H1 (cell line): ENCODE results near the gene ZNF536. TPM values are rescaled to one million over a fixed set of nuclear protein-coding genes. Genes with fewer than 3 reads are reported as not detected.

Source experiments
- CTCF ChIA-PET: fragments of 300-600 bp; sonication (Branson Sonifier 250); formaldehyde crosslinking; loops from one replicate; lab custom pipeline; 2021; ENCODE audit not compliant: partially characterized antibody; lab: Charles Lee
- POLR2A ChIA-PET: fragments of 300-600 bp; sonication (Branson Sonifier 250); formaldehyde crosslinking; loops from one replicate; lab custom pipeline; 2021; ENCODE audit warnings: inconsistent platforms; ENCODE audit not compliant: partially characterized antibody; lab: Charles Lee
- DNase-seq, 2 experiments: peaks; one replicate each; pipeline versions ENCODE4 v3.0.0 to v3.0.0-alpha.2; 2010 to 2022; ENCODE audit warnings: low spot score in 2 of 2, low read depth in 1 of 2, mixed read lengths in 1 of 2
- FAIRE-seq: peaks from 2 replicates; lab custom pipeline; 2011; peaks lifted over from hg19 to GRCh38; lab: Jason Lieb, UNC
- H2AFZ ChIP-seq: 2 replicates; pipeline ENCODE4 v1.8.1; 2012; ENCODE audit warnings: low read length, inconsistent platforms
- H2AK5ac ChIP-seq: 2 replicates; pipeline ENCODE4 v1.6.1; 2013; ENCODE audit warnings: low read depth, low read length
- H2BK120ac ChIP-seq: replicated peaks from 2 replicates; pipeline ENCODE3; 2013; ENCODE audit warnings: low read depth, low read length, inconsistent platforms
- H2BK12ac ChIP-seq: 2 replicates; pipeline ENCODE4 v1.6.1; 2013; ENCODE audit warnings: low read depth, low read length
- H2BK15ac ChIP-seq: 2 replicates; pipeline ENCODE4 v1.6.1; 2013; ENCODE audit warnings: low read length
- H2BK20ac ChIP-seq: 2 replicates; pipeline ENCODE4 v1.6.1; 2013; ENCODE audit warnings: low read length
- H2BK5ac ChIP-seq: 2 replicates; pipeline ENCODE4 v1.6.1; 2013; ENCODE audit warnings: low read depth, low read length
- H3K14ac ChIP-seq: 2 replicates; pipeline ENCODE4 v1.6.1; 2013; ENCODE audit warnings: inconsistent platforms; ENCODE audit not compliant: insufficient read length
- H3K18ac ChIP-seq: 2 replicates; pipeline ENCODE4 v1.6.1; 2013; ENCODE audit warnings: low read length; ENCODE audit errors: extremely low read depth
- H3K23ac ChIP-seq: 2 replicates; pipeline ENCODE4 v1.6.1; 2013; ENCODE audit warnings: inconsistent platforms; ENCODE audit not compliant: insufficient read length
- H3K23me2 ChIP-seq: 2 replicates; pipeline ENCODE4 v1.6.1; 2013; ENCODE audit warnings: low read depth, low read length
- H3K27ac ChIP-seq: 2 replicates; pipeline ENCODE4 v1.6.1; 2011; ENCODE audit warnings: low read depth, low read length, inconsistent platforms
- H3K27me3 ChIP-seq, 4 experiments: replicated peaks in 1 of 4; 1 replicate in 1 of 4; 2 replicates in 3 of 4; pipeline versions ENCODE4 v1.6.1 to v1.8.1; 2011 to 2013; ENCODE audit warnings: low read length in 3 of 4, mild to moderate bottlenecking in 3 of 4, inconsistent platforms in 2 of 4, mixed read lengths in 2 of 4, moderate library complexity in 1 of 4; ENCODE audit not compliant: control insufficient read depth in 3 of 4, insufficient read depth in 3 of 4; ENCODE audit errors: extremely low read depth in 1 of 4
- H3K36me3 ChIP-seq, 4 experiments: 2 replicates each; pipeline versions ENCODE4 v1.6.1 to v1.8.1; 2011 to 2013; ENCODE audit warnings: mild to moderate bottlenecking in 4 of 4, low read length in 3 of 4, moderate library complexity in 2 of 4, control low read depth in 1 of 4, inconsistent platforms in 1 of 4; ENCODE audit not compliant: insufficient read depth in 4 of 4, control insufficient read depth in 2 of 4
- H3K4ac ChIP-seq: replicated peaks from 2 replicates; pipeline ENCODE3; 2013; ENCODE audit warnings: low read length, low read depth, mixed read lengths, inconsistent platforms; ENCODE audit not compliant: insufficient read length
- H3K4me1 ChIP-seq, 4 experiments: replicated peaks in 1 of 4; 1 replicate in 1 of 4; 2 replicates in 3 of 4; pipeline versions ENCODE4 v1.6.1 to v1.8.1; 2011 to 2013; ENCODE audit warnings: low read length in 3 of 4, inconsistent platforms in 2 of 4, mixed read lengths in 1 of 4; ENCODE audit not compliant: insufficient read depth in 4 of 4, control insufficient read depth in 3 of 4
- H3K4me2 ChIP-seq, 2 experiments: 2 replicates each; pipeline versions ENCODE4 v1.6.1 to v1.8.1; 2011 to 2013; ENCODE audit warnings: low read depth in 2 of 2, low read length in 2 of 2, control low read depth in 1 of 2, inconsistent platforms in 1 of 2, mild to moderate bottlenecking in 1 of 2; ENCODE audit not compliant: insufficient read depth in 1 of 2
- H3K4me3 ChIP-seq, 4 experiments: fragments of 200-600, 300-600 bp in 1 of 4; sonication (generic), shearing (Covaris generic), sonication (Bioruptor Twin) in 1 of 4; 2 replicates each; pipeline versions ENCODE4 v1.5.1 to v1.8.1; 2011 to 2016; ENCODE audit warnings: low read length in 4 of 4, low read depth in 3 of 4, control low read depth in 2 of 4, inconsistent platforms in 2 of 4, mild to moderate bottlenecking in 2 of 4, mixed read lengths in 1 of 4, moderate library complexity in 1 of 4; ENCODE audit not compliant: insufficient read depth in 2 of 4; ENCODE audit errors: extremely low read depth in 1 of 4
- H3K56ac ChIP-seq: replicated peaks from 2 replicates; pipeline ENCODE3; 2013; ENCODE audit warnings: low read depth, mild to moderate bottlenecking, mixed read lengths, low read length, inconsistent platforms; ENCODE audit not compliant: insufficient read length
- H3K79me1 ChIP-seq: 2 replicates; pipeline ENCODE4 v1.6.1; 2013; ENCODE audit warnings: low read depth, low read length, control low read depth
- H3K79me2 ChIP-seq, 2 experiments: 2 replicates each; pipeline versions ENCODE4 v1.6.1 to v1.8.1; 2012 to 2013; ENCODE audit warnings: low read length in 2 of 2, mild to moderate bottlenecking in 2 of 2, inconsistent platforms in 1 of 2; ENCODE audit not compliant: insufficient read depth in 2 of 2, control insufficient read depth in 1 of 2
- H3K9ac ChIP-seq, 4 experiments: replicated peaks in 1 of 4; 1 replicate in 1 of 4; 2 replicates in 3 of 4; pipeline versions ENCODE4 v1.6.1 to v1.8.1; 2011 to 2013; ENCODE audit warnings: low read depth in 3 of 4, low read length in 3 of 4, control low read depth in 2 of 4, mild to moderate bottlenecking in 2 of 4, moderate library complexity in 2 of 4, inconsistent platforms in 1 of 4; ENCODE audit errors: extremely low read depth in 1 of 4
- H3K9me3 ChIP-seq, 2 experiments: 2 replicates each; pipeline versions ENCODE4 v1.6.1 to v1.8.1; 2012 to 2013; ENCODE audit warnings: mild to moderate bottlenecking in 2 of 2, moderate library complexity in 2 of 2, control low read depth in 1 of 2, inconsistent platforms in 1 of 2, low read depth in 1 of 2, low read length in 1 of 2, mixed read lengths in 1 of 2; ENCODE audit not compliant: insufficient read depth in 2 of 2
- H4K20me1 ChIP-seq, 2 experiments: replicated peaks in 1 of 2; 2 replicates each; pipeline versions ENCODE3 to v1.8.1; 2011 to 2013; ENCODE audit warnings: inconsistent platforms in 2 of 2, low read length in 2 of 2, mild to moderate bottlenecking in 1 of 2; ENCODE audit not compliant: insufficient read depth in 2 of 2, control insufficient read depth in 1 of 2
- H4K5ac ChIP-seq: 2 replicates; pipeline ENCODE4 v1.6.1; 2013; ENCODE audit warnings: low read length, low read depth, mixed read lengths, inconsistent platforms; ENCODE audit not compliant: insufficient read length
- H4K8ac ChIP-seq: 2 replicates; pipeline ENCODE4 v1.8.0; 2013; ENCODE audit warnings: mild to moderate bottlenecking, moderate library complexity, low read length, inconsistent platforms; ENCODE audit not compliant: insufficient read depth; ENCODE audit errors: extremely low read depth
- H4K91ac ChIP-seq: replicated peaks from 2 replicates; pipeline ENCODE3; 2013; ENCODE audit warnings: low read length, mixed read lengths, inconsistent platforms; ENCODE audit not compliant: insufficient read length
- BCL11A ChIP-seq, 2 experiments: IDR thresholded peaks; one replicate each; pipeline ENCODE4 v1.6.1; 2011; ENCODE audit warnings: low read depth in 2 of 2, low read length in 2 of 2, mild to moderate bottlenecking in 2 of 2
- CHD1 ChIP-seq: IDR thresholded peaks from 2 replicates; pipeline ENCODE4 v1.6.1; 2012; ENCODE audit warnings: low read depth, low read length, improper control_type of control experiment
- CREB1 ChIP-seq: IDR thresholded peaks from 2 replicates; pipeline ENCODE4 v1.6.1; 2012; ENCODE audit warnings: inconsistent platforms
- EZH2 ChIP-seq: fragments of 200-600 bp; sonication (generic); IDR thresholded peaks from 2 replicates; pipeline ENCODE4 v1.7.1; 2012; ENCODE audit warnings: low read depth, mild to moderate bottlenecking, moderate library complexity, low read length, inconsistent platforms; ENCODE audit not compliant: severe bottlenecking
- HDAC6 ChIP-seq: IDR thresholded peaks from one replicate; pipeline ENCODE4 v1.7.1; 2012; ENCODE audit warnings: low read depth, mild to moderate bottlenecking, inconsistent platforms, low read length, moderate library complexity
- JUN ChIP-seq: IDR thresholded peaks from 2 replicates; pipeline ENCODE4 v1.6.1; 2011; ENCODE audit warnings: low read depth, mild to moderate bottlenecking, improper control_type of control experiment, low read length
- KDM1A ChIP-seq: fragments of 200-600, 300-600 bp; sonication (generic); IDR thresholded peaks from 2 replicates; pipeline ENCODE4 v1.7.1; 2016; ENCODE audit warnings: mild to moderate bottlenecking, low read length, borderline replicate concordance
- MAFK ChIP-seq: IDR thresholded peaks from 2 replicates; pipeline ENCODE4 v1.6.1; 2012; ENCODE audit warnings: low read depth, mild to moderate bottlenecking, improper control_type of control experiment, low read length
- NRF1 ChIP-seq: IDR thresholded peaks from 2 replicates; pipeline ENCODE4 v1.6.1; 2011; ENCODE audit warnings: mild to moderate bottlenecking, low read depth, low read length, improper control_type of control experiment
- POLR2A ChIP-seq, 2 experiments: IDR thresholded peaks; 1 replicate in 1 of 2; 2 replicates in 1 of 2; pipeline ENCODE4 v1.6.1; 2011; ENCODE audit warnings: low read depth in 2 of 2, low read length in 2 of 2, mild to moderate bottlenecking in 2 of 2; ENCODE audit errors: control extremely low read depth in 1 of 2
- POU5F1 ChIP-seq: IDR thresholded peaks from 2 replicates; pipeline ENCODE4 v1.6.1; 2011; ENCODE audit warnings: low read depth, mild to moderate bottlenecking, low read length, moderate library complexity
- RAD21 ChIP-seq, 2 experiments: IDR thresholded peaks in 1 of 2; conservative IDR thresholded peaks in 1 of 2; 2 replicates each; pipeline ENCODE4 v1.6.1; 2011; ENCODE audit warnings: low read depth in 2 of 2, low read length in 2 of 2, improper control_type of control experiment in 1 of 2, inconsistent platforms in 1 of 2, mild to moderate bottlenecking in 1 of 2, moderate library complexity in 1 of 2
- SIRT6 ChIP-seq: IDR thresholded peaks from one replicate; pipeline ENCODE4 v1.7.1; 2012; ENCODE audit warnings: low read length, inconsistent platforms
- SIX5 ChIP-seq: IDR thresholded peaks from 2 replicates; pipeline ENCODE4 v1.6.1; 2011; ENCODE audit warnings: mild to moderate bottlenecking, low read depth, low read length
- TEAD4 ChIP-seq: IDR thresholded peaks from 2 replicates; pipeline ENCODE4 v1.6.1; 2012; ENCODE audit warnings: low read depth, low read length, inconsistent platforms, mixed read lengths
- whole genome bisulfite sequencing, 2 experiments: shearing (Covaris generic) in 1 of 2; methylation state at CpG; one replicate each; pipeline versions ENCODE4 v1.1.6 to v1.1.7; 2013 to 2015; ENCODE audit warnings: low lambda C conversion rate in 2 of 2, mixed read lengths in 2 of 2, inconsistent platforms in 1 of 2, low coverage in 1 of 2, missing lambda C conversion rate in 1 of 2; ENCODE audit not compliant: insufficient replicate concordance in 2 of 2, insufficient coverage in 1 of 2, insufficient read length in 1 of 2; ENCODE audit errors: extremely low coverage in 1 of 2, missing lambda C conversion rate in 1 of 2; 5-methylcytosine and 5-hydroxymethylcytosine counted together
- polyA plus RNA-seq, 7 experiments: library from polyadenylated mRNA; depleted of rRNA in 3 of 7; stranded (reverse) in 5 of 7; unstranded in 2 of 7; fragments of >200 nt in 5 of 7; fragments of 200-250 nt in 2 of 7; gene quantifications; 1 replicate in 5 of 7; 2 replicates in 1 of 7; 4 replicates in 1 of 7; pipeline versions ENCODE4 v1.2.1 to v1.2.3, GENCODE V29; 2011 to 2013; ENCODE audit warnings: missing spikeins in 2 of 7, mixed read lengths in 2 of 7
- total RNA-seq: library from RNA; stranded (reverse); fragmentation: NEBNext Ultra II Directional; extraction: Animal tissue kit (Norgen Biotek cat#: 25700); gene quantifications from 2 replicates; pipeline ENCODE4 v1.2.1, GENCODE V29; 2021

The ZNF536 gene
- total and polyA plus RNA-seq, 2 of the 8 experiments (the other 6 are each of a cell fraction or from before 2014, with no cell fraction given), result 0.09 to 0.11 TPM

- ChIA-PET POLR2A (interaction anchor here (1.4 kb wide), 1 partner anchor 13 kb away, joined by 6 read pairs; the partner anchor contains the start of gene ZNF536), CTCF (no interaction called here)
- Histone ChIP-seq H3K79me2 (no peaks in the 10 kb centered on the region), H3K23ac (no peak overlapping the region), H2BK120ac (no peak overlapping the region), H3K4me3 (no peak overlapping the region), H2AK5ac (no peak overlapping the region), H2AFZ (no peak overlapping the region), H3K4me1 (no peaks in the 10 kb centered on the region), H2BK15ac (no peak overlapping the region), H4K5ac (no peak overlapping the region), H2BK12ac (no peak overlapping the region), H4K8ac (no peak overlapping the region), H3K79me1 (no peaks in the 10 kb centered on the region), H3K4ac (no peak overlapping the region), H2BK20ac (no peak overlapping the region), H3K27me3 (peaks cover 0 to under 1% (median 0%) of the 10 kb centered on the region in 4 experiments; a peak in 2 of 7 replicates), H4K20me1 (peaks cover 0 to 2% of the 10 kb centered on the region in 2 experiments), H3K23me2 (no peaks in the 10 kb centered on the region), H4K91ac (no peak overlapping the region), H3K9ac (no peak overlapping the region), H3K18ac (no peak overlapping the region), H2BK5ac (no peak overlapping the region), H3K9me3 (no peaks in the 10 kb centered on the region), H3K56ac (no peak overlapping the region), H3K4me2 (no peak overlapping the region), H3K36me3 (no peaks in the 10 kb centered on the region), H3K27ac (no peak overlapping the region), H3K14ac (no peak overlapping the region)
- FAIRE-seq (no peak), DNase-seq (no peak)
- WGBS, 2 experiments, result 90% methylated on average over 5 of the region's 5 CpGs; no CpG with 5 or more reads in 1 of the 2 experiments
- no peak for TF ChIP-seq NRF1
- TF ChIP-seq KDM1A, result no peak
- no peak for TF ChIP-seq BCL11A (IDR thresholded peaks at IDR 0.05; ENCODE audit: low read depth in 2 of 2, low read length in 2 of 2)
- no peak for TF ChIP-seq EZH2
- TF ChIP-seq HDAC6, result no peak
- TF ChIP-seq MAFK, result no peak
- no peak for TF ChIP-seq CREB1
- no peak for TF ChIP-seq SIRT6
- no peak for TF ChIP-seq TEAD4
- no peak for TF ChIP-seq SIX5
- no peak for TF ChIP-seq POLR2A (IDR thresholded peaks at IDR 0.05; ENCODE audit: control extremely low read depth in 1 of 2, low read depth in 2 of 2, low read length in 2 of 2)
- TF ChIP-seq JUN, result no peak
- TF ChIP-seq RAD21 (IDR thresholded peaks at IDR 0.05 in 1 of 2, conservative IDR thresholded peaks at IDR 0.05 in 1 of 2; ENCODE audit: low read depth in 2 of 2, low read length in 2 of 2), result no peak
- TF ChIP-seq POU5F1, result no peak
- no peak for TF ChIP-seq CHD1
Observed at GRCh38 chr19:30385666-30386065, 13.5 kb downstream of the ZNF536 start.
